Renal cortex interstitium (tissue), 11 donors: ENCODE data around the gene NFATC2IP. TPM values are rescaled to one million over a fixed set of nuclear protein-coding genes. Genes with fewer than 3 reads are reported as not detected.
"Not testable (repeated sequence)": the region's sequence is repeated elsewhere in the genome, so short reads cannot be mapped to it uniquely, and the experiment has no call there.

Experiments used
- DNase-seq, 11 donors: peaks; one replicate each; pipeline ENCODE4 v3.0.0-alpha.2; 2013; ENCODE audit warnings: low read depth in 9 of 11, low spot score in 4 of 11; ENCODE audit errors: extremely low read depth in 1 of 11
- polyA plus RNA-seq, 3 donors: library from polyadenylated mRNA; unstranded; fragments of 120-200 nt; gene quantifications; one replicate each; pipeline ENCODE4 v1.2.1, GENCODE V29; 2013; ENCODE audit not compliant: insufficient read length in 3 of 3

NFATC2IP gene
- polyA plus RNA-seq, 3 donors: 39.1 to 78.6 (median 48.2) TPM

DNA sequence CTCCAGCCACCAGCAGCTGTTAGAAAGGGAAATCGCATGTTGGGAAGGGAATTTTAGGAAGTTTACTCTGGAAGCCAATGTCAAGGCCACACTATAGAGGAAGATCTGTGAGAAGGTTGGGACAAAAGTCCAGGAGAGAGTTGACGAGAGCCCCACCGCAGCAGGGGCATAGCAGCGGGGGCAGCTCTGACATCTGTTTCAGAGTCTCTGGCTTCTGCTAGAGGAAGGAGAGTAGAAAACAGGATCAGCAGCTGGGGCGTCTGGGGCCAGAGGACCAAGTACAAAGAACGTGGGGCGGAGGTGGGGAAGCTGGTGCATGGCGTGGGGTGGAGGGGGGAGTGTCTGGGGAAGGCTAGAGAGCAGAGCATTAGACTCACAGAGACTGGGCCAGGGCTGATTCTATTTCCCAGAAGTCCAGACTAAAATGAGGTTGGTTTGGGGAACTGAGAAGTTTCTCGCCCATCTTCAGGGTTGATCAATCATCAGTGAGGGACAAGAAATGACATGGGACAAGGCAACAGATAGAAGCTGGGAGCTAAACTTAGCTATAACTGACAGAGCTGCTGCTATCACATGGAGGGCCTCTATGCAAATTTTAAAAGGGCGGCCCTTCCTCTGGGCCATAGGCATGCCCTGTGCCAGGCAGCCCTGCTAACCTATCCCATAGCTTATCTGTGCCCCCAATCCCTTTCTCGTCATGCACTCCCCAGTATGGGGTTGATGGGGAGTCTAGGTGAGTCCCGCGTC lies 26.9 kb upstream of the NFATC2IP start:
- DNase-seq: no peak

DNA sequence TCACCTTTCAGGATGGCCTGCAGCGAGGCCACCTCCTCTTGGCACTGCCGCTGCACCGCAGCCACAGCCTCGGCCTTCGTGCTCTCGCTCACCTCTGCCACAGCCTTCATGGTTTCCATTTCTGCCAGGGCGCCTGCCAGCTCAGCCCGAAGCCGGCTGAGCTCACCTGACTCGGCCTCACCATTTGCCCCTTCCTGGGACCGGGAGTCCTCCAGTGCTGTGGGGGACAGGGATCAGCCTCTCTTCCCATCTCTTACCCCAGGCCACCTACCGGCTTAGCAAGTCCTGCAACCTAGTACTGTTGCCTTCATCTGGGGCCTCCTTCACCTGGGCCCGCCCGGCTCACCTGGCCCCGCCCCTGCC lies 26.4 kb upstream of the NFATC2IP start:
- no peak for DNase-seq

DNA sequence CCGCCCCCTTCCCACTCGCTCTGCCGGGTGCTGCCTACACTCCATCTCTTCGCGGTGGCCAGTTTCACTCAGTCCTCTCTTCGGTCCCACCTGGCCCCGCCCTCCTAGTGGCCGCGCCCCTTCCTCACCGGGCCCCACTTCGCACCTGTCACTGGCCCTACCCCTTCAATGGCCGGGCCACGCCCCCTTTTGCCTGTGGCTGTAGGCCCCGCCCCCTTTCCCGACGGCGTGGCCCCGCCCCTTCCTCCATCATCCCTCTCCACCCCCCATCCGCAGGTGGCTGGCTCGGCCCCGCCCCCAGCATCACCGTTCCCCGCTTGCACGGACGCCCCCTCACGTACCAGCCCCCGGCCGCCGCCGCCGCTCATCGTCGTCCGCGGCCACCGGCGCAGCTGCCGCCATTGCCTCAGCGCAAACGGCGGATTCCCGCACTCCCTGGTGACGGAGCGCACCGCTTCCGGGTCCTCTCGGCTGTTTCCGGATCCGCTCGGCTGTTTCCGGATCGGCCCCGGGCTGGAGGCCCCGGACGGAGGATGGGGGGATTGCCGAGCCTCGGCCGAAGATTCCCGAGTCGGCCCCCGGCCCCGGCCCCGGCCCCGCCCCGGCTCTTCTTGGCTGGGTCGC lies 25.9 kb upstream of the NFATC2IP start, which contains the start of gene RABEP2:
Gene RABEP2 (minus strand): TSS at position 477 of the 624 bp plus-strand sequence. CDS start 75 bp downstream, at position 402.
- peak; percentile 74 to 90 (median 87) for DNase-seq

DNA sequence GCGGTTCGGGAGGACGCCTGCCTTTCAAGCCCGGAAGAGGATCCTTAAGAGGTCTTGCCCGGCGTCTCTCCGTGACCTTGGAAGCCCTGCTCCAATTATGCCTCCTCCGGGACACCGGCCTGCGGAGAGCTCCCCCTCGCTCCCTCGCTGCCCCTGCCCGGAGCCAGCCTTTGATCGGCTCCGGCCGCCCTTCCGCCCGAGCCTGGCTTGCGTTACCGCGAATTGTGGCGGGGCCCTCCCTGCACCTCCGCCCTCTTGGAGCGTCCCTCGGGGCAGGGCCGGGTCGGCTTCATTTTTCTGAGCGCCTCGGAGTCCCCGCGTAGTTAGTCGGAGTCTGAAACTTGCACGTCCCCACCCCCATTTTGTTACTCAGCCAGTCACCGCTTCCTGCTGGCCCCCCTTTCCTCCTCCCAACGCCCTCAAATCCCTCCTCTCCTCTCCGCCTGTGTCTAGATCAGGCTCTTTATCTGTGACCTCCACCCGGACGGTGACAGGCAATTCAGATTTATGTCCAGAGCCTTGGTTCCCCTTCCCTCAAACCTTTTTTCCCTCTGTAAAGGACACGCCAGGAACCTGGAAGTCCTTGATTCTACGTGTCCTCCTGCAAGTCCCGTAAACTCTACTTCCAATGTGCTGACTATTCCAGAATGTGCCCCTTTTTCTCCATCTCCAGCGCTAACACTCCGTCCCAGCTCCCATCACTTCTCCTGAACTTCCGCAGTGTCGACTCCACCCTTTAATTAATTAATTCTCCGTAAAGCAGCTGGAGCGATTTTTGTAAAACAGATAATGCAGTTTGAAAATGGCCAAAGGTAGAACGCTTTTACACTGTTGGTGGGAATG lies 25.1 kb upstream of the NFATC2IP start:
- DNase-seq: peak; percentile 62 to 83 (median 74)

DNA sequence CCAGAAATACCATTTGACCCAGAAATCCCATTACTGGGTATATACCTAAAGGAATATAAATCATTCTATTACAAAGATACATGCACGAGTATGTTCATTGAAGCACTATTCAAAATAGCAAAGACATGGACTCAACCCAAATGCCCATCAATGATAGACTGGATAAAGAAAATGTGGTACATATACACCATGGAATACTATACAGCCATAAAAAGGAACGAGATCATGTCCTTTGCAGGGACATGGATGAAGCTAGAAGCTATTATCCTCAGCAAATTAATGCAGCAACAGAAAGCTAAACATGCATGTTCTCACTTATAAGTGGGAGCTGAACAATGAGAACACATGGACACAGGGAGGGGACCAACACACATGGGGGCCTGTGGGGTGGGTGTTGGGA lies 24.5 kb upstream of the NFATC2IP start:
- not testable (repeated sequence) for DNase-seq

DNA sequence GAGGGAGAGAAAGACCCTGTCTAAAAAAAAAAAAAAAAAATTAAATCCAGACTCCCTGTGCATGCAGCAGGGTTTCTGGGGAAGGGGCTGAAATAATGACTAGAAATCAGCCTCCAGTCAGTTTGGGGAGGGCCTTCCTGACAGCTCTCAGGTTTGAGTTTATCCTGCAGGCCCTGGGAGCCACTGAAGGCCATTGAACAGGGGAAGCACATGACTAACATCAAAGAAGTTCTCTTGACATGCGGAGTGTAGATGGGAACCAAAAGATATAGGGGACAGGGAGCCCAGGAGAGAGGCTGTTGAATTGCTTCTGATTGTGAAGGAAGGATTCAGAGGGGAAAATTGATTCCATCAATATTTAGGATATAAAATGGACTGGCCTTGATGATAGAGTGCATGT lies 22.9 kb upstream of the NFATC2IP start:
- no peak for DNase-seq

DNA sequence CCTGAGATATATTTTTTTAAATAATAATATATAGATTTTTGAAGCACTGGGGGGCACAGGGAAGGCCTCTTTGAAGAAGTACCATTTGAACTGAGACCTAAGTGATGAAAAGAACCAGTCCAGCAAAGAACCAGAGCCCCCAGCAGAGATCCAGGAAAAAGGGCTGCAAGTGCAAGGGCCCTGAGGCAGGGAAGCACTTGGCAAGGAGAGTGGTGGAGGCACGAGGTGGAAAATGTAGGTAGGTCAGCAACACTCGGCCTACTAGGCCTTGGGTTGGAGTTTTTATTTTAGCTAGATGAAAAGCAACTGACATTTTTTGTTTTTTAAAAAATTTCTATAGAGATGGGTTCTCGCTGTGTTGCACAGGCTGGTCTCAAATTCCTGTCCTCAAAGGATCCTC lies 20.5 kb upstream of the NFATC2IP start:
- no peak for DNase-seq

DNA sequence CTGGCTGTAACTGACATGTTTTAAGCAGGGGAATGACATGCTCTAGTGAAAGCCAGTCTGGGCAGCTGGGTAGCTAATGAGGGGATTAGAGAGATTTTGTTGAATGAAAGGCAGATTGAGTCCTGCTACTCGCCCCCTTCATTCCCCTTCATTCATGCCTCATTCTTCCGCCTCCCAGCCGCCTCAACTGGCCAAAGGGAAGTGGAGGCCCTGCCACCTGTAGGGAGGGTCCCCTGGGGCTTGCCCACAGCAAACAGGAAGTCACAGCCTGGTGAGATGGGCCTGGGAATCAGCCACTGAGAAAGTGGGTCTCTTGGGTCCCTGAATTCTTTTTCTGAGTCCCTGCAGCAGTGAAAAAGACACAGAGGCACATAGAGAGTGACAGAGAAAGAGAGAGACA lies 20.1 kb upstream of the NFATC2IP start:
- no peak for DNase-seq

DNA sequence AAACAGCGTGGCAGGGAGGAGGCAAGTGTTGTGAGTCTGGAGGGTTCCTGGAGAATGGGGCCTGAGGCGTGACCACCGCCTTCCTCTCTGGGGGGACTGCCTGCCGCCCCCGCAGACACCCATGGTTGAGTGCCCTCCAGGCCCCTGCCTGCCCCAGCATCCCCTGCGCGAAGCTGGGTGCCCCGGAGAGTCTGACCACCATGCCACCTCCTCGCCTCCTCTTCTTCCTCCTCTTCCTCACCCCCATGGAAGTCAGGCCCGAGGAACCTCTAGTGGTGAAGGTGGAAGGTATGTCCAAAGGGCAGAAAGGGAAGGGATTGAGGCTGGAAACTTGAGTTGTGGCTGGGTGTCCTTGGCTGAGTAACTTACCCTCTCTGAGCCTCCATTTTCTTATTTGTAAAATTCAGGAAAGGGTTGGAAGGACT lies 18.9 kb upstream of the NFATC2IP start, which contains the start of gene CD19:
Gene CD19 (plus strand): TSS at position 171 of the 425 bp plus-strand sequence. CDS start 30 bp downstream, at position 201.
- DNase-seq: no peak

DNA sequence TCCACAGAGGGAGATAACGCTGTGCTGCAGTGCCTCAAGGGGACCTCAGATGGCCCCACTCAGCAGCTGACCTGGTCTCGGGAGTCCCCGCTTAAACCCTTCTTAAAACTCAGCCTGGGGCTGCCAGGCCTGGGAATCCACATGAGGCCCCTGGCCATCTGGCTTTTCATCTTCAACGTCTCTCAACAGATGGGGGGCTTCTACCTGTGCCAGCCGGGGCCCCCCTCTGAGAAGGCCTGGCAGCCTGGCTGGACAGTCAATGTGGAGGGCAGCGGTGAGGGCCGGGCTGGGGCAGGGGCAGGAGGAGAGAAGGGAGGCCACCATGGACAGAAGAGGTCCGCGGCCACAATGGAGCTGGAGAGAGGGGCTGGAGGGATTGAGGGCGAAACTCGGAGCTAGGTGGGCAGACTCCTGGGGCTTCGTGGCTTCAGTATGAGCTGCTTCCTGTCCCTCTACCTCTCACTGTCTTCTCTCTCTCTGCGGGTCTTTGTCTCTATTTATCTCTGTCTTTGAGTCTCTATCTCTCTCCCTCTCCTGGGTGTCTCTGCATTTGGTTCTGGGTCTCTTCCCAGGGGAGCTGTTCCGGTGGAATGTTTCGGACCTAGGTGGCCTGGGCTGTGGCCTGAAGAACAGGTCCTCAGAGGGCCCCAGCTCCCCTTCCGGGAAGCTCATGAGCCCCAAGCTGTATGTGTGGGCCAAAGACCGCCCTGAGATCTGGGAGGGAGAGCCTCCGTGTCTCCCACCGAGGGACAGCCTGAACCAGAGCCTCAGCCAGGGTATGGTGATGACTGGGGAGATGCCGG lies 18.2 kb upstream of the NFATC2IP start:
- no peak for DNase-seq

DNA sequence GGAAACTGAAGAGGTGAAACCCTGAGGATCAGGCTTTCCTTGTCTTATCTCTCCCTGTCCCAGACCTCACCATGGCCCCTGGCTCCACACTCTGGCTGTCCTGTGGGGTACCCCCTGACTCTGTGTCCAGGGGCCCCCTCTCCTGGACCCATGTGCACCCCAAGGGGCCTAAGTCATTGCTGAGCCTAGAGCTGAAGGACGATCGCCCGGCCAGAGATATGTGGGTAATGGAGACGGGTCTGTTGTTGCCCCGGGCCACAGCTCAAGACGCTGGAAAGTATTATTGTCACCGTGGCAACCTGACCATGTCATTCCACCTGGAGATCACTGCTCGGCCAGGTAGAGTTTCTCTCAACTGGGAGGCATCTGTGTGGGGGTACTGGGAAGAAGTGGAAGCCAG lies 17.6 kb upstream of the NFATC2IP start:
- DNase-seq: no peak

DNA sequence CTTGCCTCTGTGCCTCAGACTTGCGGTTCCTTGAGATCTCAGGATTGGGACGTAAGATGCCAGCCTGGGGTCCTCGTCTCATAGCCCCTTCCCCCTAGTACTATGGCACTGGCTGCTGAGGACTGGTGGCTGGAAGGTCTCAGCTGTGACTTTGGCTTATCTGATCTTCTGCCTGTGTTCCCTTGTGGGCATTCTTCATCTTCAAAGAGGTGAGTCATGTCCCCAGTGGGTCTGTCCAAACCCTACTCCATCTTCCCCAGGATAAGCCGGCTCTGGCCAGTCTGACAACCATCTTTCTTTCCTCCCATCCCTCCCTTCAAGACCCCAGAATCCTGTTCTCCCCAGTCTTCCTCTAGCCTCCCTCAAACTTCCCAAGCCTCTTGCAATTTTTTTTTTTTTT lies 15.4 kb upstream of the NFATC2IP start:
- no peak for DNase-seq

DNA sequence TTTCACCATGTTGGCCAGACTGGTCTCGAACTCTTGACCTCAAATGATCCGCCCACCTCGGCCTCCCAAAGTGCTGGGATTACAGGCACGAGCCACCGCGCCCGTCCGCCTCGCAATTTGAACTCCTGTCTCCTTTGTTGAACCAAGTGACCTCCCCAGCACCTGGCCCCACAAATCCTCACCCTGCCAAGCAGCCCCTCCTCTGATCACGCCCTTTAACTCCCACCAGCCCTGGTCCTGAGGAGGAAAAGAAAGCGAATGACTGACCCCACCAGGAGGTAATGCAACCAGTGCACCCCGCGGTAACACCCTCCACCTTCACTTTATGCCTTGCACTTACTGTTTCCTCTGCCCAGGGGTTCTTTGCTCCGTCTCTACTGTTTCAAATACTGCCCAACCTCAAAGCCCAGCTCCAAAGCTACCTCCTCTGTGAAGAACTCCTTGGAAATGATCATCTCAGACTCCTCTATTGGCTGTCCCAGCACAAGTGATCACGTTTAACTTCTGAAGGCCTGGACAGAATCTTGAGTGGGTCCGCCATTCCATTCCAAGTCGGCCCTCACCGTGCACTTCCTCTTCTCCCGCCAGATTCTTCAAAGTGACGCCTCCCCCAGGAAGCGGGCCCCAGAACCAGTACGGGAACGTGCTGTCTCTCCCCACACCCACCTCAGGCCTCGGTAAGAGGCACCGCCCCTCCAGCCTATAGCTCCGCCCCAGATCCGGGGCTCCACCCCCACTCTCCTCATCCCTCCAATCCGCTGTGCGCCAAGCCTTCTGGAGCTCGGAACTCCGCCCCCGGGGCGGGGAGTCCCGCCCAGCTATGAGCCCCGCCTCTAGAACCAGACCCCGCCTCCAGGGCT lies 14.6 kb upstream of the NFATC2IP start:
- DNase-seq: peak in 2 of 11 donors; percentile 42 to 67

DNA sequence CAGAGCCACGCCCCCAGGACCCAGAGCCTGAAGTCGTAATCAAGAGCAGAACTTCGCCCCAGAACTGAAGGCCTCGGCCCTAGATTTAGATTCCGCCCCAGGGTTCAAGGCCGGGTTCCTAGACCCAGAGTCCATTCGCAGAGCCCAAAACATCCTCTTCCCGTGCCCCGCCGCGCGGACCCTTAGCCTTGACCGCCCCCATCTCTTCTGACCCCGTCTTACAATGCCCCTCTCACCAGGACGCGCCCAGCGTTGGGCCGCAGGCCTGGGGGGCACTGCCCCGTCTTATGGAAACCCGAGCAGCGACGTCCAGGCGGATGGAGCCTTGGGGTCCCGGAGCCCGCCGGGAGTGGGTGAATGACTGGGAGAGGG lies 14.0 kb upstream of the NFATC2IP start:
- no peak for DNase-seq

DNA sequence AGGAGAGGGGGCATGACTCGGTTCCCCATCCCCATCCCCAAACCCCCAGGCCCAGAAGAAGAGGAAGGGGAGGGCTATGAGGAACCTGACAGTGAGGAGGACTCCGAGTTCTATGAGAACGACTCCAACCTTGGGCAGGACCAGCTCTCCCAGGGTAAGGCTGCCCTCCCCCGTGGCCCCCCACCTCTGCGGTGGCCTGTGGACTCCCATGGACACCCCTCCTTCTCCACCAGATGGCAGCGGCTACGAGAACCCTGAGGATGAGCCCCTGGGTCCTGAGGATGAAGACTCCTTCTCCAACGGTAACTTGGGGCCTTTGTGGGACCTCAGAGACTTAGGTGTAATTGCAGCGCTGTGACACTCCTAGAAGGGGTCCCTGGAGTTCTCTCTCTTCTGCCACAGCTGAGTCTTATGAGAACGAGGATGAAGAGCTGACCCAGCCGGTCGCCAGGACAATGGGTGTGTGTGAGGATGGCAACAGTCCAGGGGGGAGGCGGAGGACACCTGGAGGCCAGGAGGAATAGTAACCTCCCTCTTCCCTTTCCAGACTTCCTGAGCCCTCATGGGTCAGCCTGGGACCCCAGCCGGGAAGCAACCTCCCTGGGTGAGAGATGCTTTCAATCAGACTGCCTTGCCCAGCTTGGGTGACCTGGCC lies 13.4 kb upstream of the NFATC2IP start:
- DNase-seq: no peak

DNA sequence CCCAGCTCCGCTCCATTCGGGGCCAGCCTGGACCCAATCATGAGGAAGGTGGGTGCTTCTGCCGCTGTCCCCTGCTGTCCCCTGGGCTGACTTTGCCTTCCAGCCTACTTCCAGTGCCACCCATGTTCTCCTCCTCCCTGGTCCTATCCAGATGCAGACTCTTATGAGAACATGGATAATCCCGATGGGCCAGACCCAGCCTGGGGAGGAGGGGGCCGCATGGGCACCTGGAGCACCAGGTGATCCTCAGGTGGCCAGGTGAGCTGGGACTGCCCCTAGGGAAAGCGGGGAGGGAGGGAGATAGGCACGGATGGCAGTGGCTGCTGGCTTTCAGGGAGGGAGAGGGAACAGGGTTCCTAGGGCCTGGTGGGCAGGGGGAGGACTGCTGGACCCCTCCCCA lies 12.0 kb upstream of the NFATC2IP start:
- no peak for DNase-seq

DNA sequence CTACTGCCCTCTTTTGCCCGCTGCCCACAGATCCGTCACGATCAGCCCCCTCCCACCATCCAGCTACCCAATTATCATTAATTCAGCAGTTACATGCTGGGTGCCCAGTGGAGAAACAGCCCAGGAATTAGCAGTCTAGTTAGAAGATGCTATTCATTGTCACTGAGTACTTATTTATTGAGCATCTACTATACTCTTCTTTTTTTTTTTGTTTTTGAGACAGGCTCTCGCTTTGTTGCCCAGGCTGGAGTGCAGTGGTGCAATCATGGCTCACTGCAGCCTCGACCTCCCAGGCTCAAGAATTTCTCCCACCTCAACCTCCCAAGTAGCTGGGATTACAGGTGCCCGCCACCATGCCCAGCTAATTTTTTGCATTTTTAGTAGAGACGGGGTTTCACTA lies 10.9 kb upstream of the NFATC2IP start:
- not testable (repeated sequence) for DNase-seq

DNA sequence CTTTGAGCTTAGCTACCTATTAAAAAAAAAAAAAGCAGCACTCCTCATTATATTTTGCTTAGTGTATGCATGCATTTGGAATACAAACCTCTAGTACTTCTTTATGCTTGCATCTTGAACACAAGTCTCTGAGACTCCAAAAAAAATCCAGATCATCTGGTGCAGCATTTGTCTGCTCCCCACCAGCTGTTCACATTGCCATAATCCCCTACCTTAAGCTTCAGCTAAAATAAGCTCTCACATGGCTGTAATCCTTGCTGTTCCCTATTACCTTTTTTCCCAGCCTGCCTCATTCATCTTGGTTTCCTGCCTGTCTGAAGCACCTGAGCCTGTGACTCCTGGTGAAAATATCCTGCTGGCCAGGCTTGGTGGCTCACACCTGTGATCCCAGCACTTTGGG lies 7.5 kb upstream of the NFATC2IP start:
- no peak for DNase-seq
